ENCODE measurements around the gene RALGAPB. TPM values are rescaled to one million over a fixed set of nuclear protein-coding genes. Genes with fewer than 3 reads are reported as not detected.

The RALGAPB gene
- total and polyA plus RNA-seq, 2 experiments from 2014 or later: 10.2 to 40.4 TPM

DNA sequence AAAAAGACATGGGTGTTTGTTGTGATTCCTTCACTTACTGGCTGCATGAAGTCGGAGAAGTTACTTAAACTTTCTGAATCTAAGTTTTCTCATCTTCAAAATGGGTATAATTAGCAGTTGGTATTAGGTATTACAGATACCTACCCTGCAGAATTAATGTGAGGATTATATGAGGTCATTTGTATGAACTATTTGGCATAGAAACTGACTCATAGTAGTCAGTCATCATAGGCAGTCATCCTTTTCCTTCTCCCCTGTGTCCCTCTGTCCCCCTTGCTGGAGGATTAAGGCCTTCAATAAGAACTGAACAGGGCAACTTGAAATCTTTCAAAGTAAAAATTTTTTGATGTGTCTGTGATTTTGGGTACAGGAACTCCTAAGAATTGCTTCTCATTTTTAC is 26.3 kb downstream of the RALGAPB start (continued):
- TF ChIP-seq, protein P1, sequence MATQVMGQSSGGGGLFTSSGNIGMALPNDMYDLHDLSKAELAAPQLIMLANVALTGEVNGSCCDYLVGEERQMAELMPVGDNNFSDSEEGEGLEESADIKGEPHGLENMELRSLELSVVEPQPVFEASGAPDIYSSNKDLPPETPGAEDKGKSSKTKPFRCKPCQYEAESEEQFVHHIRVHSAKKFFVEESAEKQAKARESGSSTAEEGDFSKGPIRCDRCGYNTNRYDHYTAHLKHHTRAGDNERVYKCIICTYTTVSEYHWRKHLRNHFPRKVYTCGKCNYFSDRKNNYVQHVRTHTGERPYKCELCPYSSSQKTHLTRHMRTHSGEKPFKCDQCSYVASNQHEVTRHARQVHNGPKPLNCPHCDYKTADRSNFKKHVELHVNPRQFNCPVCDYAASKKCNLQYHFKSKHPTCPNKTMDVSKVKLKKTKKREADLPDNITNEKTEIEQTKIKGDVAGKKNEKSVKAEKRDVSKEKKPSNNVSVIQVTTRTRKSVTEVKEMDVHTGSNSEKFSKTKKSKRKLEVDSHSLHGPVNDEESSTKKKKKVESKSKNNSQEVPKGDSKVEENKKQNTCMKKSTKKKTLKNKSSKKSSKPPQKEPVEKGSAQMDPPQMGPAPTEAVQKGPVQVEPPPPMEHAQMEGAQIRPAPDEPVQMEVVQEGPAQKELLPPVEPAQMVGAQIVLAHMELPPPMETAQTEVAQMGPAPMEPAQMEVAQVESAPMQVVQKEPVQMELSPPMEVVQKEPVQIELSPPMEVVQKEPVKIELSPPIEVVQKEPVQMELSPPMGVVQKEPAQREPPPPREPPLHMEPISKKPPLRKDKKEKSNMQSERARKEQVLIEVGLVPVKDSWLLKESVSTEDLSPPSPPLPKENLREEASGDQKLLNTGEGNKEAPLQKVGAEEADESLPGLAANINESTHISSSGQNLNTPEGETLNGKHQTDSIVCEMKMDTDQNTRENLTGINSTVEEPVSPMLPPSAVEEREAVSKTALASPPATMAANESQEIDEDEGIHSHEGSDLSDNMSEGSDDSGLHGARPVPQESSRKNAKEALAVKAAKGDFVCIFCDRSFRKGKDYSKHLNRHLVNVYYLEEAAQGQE (IDR thresholded peaks at IDR 0.05; ENCODE audit: unreplicated experiment): no peak
- TF ChIP-seq CREB1 (CRISPR knock-in tag; IDR thresholded peaks at IDR 0.05; ENCODE audit: low read depth) (no peak), ZNF462 (CRISPR knock-in tag; IDR thresholded peaks at IDR 0.05) (no peak), ZNF331 (CRISPR knock-in tag; IDR thresholded peaks at IDR 0.05; ENCODE audit: low read depth) (no peak), EZH2 (IDR thresholded peaks at IDR 0.05; ENCODE audit: low read depth, unreplicated experiment) (no peak)

DNA sequence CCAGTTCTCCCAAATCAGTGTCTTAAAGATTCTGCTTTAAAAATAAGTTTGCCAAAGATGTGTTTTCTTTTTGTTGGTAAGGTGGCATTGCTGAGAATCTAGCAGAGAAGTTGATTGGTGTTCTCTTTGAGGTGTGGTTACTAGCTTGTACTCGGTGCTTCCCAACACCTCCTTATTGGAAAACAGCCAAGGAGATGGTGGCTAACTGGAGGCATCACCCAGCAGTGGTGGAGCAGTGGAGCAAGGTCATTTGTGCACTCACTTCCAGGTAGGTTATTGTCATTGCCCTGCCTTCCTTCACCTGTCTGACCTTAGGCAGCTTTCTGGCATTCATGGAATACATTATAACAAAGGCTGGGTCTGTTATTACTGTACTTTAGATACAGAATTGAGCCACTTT is 26.7 kb downstream of the RALGAPB start:
- H3K4me1 Mint-ChIP-seq: no peaks in the 10 kb centered on the region
- no peaks in the 10 kb centered on the region for H3K9me3 Mint-ChIP-seq
- no peaks in the 10 kb centered on the region for H3K27me3 ChIP-seq (ENCODE audit: insufficient read depth)
- H3K4me3 ChIP-seq: no peak overlapping the region
- no peaks in the 10 kb centered on the region for H3F3A ChIP-seq (replicated peaks; ENCODE audit: low read depth)
- ATAC-seq (no peak), DNase-seq (ENCODE audit: low spot score) (no peak)
- H3K27ac Mint-ChIP-seq: no peak overlapping the region
- H3K36me3 ChIP-seq (ENCODE audit: insufficient read depth): peaks cover 20% of the 10 kb centered on the region
- no peak overlapping the region for H3K4me2 ChIP-seq
- no peaks in the 10 kb centered on the region for H3K27me3 Mint-ChIP-seq (ENCODE audit: insufficient read depth, low read depth, poor library complexity)
- H3K9me2 ChIP-seq (ENCODE audit: insufficient read depth): no peaks in the 10 kb centered on the region
- no peak overlapping the region for H3K4me3 Mint-ChIP-seq
- H3K27ac ChIP-seq (ENCODE audit: low read depth): no peak overlapping the region
- 0 out of 2 replicates have a peak, but pooled peaks cover 4% of the 10 kb centered on the region for H4K20me1 ChIP-seq (replicated peaks; ENCODE audit: insufficient read depth)
- no peaks in the 10 kb centered on the region for H3K79me2 ChIP-seq (replicated peaks; ENCODE audit: insufficient read depth)
- peaks cover 38% of the 10 kb centered on the region for H3K36me3 Mint-ChIP-seq (ENCODE audit: low read depth)
- no peaks in the 10 kb centered on the region for H3K4me1 ChIP-seq (ENCODE audit: insufficient read depth)
- no peak overlapping the region for H2AFZ ChIP-seq
- no peak for TF ChIP-seq ETS1 (IDR thresholded peaks at IDR 0.05)
- no peak for TF ChIP-seq POLR2AphosphoS5 (IDR thresholded peaks at IDR 0.05; ENCODE audit: low read depth)
- TF ChIP-seq, protein P1 (IDR thresholded peaks at IDR 0.05; ENCODE audit: unreplicated experiment): no peak
- no peak for TF ChIP-seq EZH2phosphoT487 (IDR thresholded peaks at IDR 0.05; ENCODE audit: unreplicated experiment)

Measured in GM23338 (cell line).